ENCODE data around the gene PRMT9.

Gene PRMT9

GRCh38 chr4:147640331-147640730 lies 43.6 kb downstream of the PRMT9 start:
- H3F3A ChIP-seq (ENCODE audit: control insufficient read depth, insufficient read depth), result no peaks in the 10 kb centered on the region
- H3K79me2 ChIP-seq (ENCODE audit: control insufficient read depth, low read length), result peaks cover 13% of the 10 kb centered on the region
- no peaks in the 10 kb centered on the region for H4K20me1 ChIP-seq (ENCODE audit: control insufficient read depth, insufficient read depth, low read depth, low read length)
- no peaks in the 10 kb centered on the region for H3K4me1 ChIP-seq (ENCODE audit: control insufficient read depth, low read length)
- H3K36me3 ChIP-seq (ENCODE audit: control insufficient read depth, low read length), result peaks cover 55% of the 10 kb centered on the region
- no peaks in the 10 kb centered on the region for H3K9me2 ChIP-seq (replicated peaks; ENCODE audit: control insufficient read depth, low read length)
- H3K4me3 ChIP-seq (ENCODE audit: low read length), result no peak overlapping the region
- H3K27me3 ChIP-seq (ENCODE audit: control insufficient read depth, low read length), result no peaks in the 10 kb centered on the region
- TF ChIP-seq EZH2phosphoT487 (IDR thresholded peaks at IDR 0.05; ENCODE audit: borderline replicate concordance, low read length) (no peak), CTCF (IDR thresholded peaks at IDR 0.05; ENCODE audit: low read depth, low read length, poor library complexity, severe bottlenecking) (no peak)
- no peak overlapping the region for H3K4me2 ChIP-seq (ENCODE audit: low read length)
- no peak overlapping the region for H3K27ac ChIP-seq (ENCODE audit: low read depth, low read length)
- H3K9me3 ChIP-seq (ENCODE audit: control insufficient read depth, insufficient read depth, low read length), result no peaks in the 10 kb centered on the region

- peaks cover 9% of the 10 kb centered on the region for H3K79me2 ChIP-seq (ENCODE audit: control insufficient read depth, low read length)
- H3K27ac ChIP-seq (ENCODE audit: low read depth, low read length), result no peak overlapping the region
- H3K9me2 ChIP-seq (replicated peaks; ENCODE audit: control insufficient read depth, low read length), result no peaks in the 10 kb centered on the region
- no peak overlapping the region for H3K4me2 ChIP-seq (ENCODE audit: low read length)
- H3K36me3 ChIP-seq (ENCODE audit: control insufficient read depth, low read length), result peaks cover 64% of the 10 kb centered on the region
- no peaks in the 10 kb centered on the region for H4K20me1 ChIP-seq (ENCODE audit: control insufficient read depth, insufficient read depth, low read depth, low read length)
- no peaks in the 10 kb centered on the region for H3K27me3 ChIP-seq (ENCODE audit: control insufficient read depth, low read length)
- TF ChIP-seq CTCF (IDR thresholded peaks at IDR 0.05; ENCODE audit: low read depth, low read length, poor library complexity, severe bottlenecking) (no peak), EZH2phosphoT487 (IDR thresholded peaks at IDR 0.05; ENCODE audit: borderline replicate concordance, low read length) (no peak)
- no peaks in the 10 kb centered on the region for H3F3A ChIP-seq (ENCODE audit: control insufficient read depth, insufficient read depth)
- no peaks in the 10 kb centered on the region for H3K4me1 ChIP-seq (ENCODE audit: control insufficient read depth, low read length)
- H3K9me3 ChIP-seq (ENCODE audit: control insufficient read depth, insufficient read depth, low read length), result no peaks in the 10 kb centered on the region
- no peak overlapping the region for H3K4me3 ChIP-seq (ENCODE audit: low read length)
Observed at GRCh38 chr4:147639388-147639787, 44.6 kb downstream of the PRMT9 start.

GRCh38 chr4:147638942-147639341 lies 45.0 kb downstream of the PRMT9 start:
- H3K4me3 ChIP-seq (ENCODE audit: low read length), result no peak overlapping the region
- H3K9me3 ChIP-seq (ENCODE audit: control insufficient read depth, insufficient read depth, low read length), result no peaks in the 10 kb centered on the region
- no peak overlapping the region for H3K4me2 ChIP-seq (ENCODE audit: low read length)
- no peak for TF ChIP-seq EZH2phosphoT487 (IDR thresholded peaks at IDR 0.05; ENCODE audit: borderline replicate concordance, low read length)
- no peaks in the 10 kb centered on the region for H4K20me1 ChIP-seq (ENCODE audit: control insufficient read depth, insufficient read depth, low read depth, low read length)
- no peaks in the 10 kb centered on the region for H3F3A ChIP-seq (ENCODE audit: control insufficient read depth, insufficient read depth)
- H3K27ac ChIP-seq (ENCODE audit: low read depth, low read length), result no peak overlapping the region
- H3K27me3 ChIP-seq (ENCODE audit: control insufficient read depth, low read length), result no peaks in the 10 kb centered on the region
- H3K9me2 ChIP-seq (replicated peaks; ENCODE audit: control insufficient read depth, low read length), result no peaks in the 10 kb centered on the region
- no peaks in the 10 kb centered on the region for H3K4me1 ChIP-seq (ENCODE audit: control insufficient read depth, low read length)
- H3K79me2 ChIP-seq (ENCODE audit: control insufficient read depth, low read length), result peaks cover 8% of the 10 kb centered on the region
- H3K36me3 ChIP-seq (ENCODE audit: control insufficient read depth, low read length), result peaks cover 68% of the 10 kb centered on the region

GRCh38 chr4:147638365-147638764 lies 45.6 kb downstream of the PRMT9 start:
- TF ChIP-seq CTCF (IDR thresholded peaks at IDR 0.05; ENCODE audit: low read depth, low read length, poor library complexity, severe bottlenecking) (no peak), EZH2phosphoT487 (IDR thresholded peaks at IDR 0.05; ENCODE audit: borderline replicate concordance, low read length) (no peak)
- Histone ChIP-seq H3K9me3 (ENCODE audit: control insufficient read depth, insufficient read depth, low read length) (no peaks in the 10 kb centered on the region), H3K36me3 (ENCODE audit: control insufficient read depth, low read length) (peaks cover 69% of the 10 kb centered on the region), H3K4me1 (ENCODE audit: control insufficient read depth, low read length) (no peaks in the 10 kb centered on the region), H3K9me2 (replicated peaks; ENCODE audit: control insufficient read depth, low read length) (no peaks in the 10 kb centered on the region), H3F3A (ENCODE audit: control insufficient read depth, insufficient read depth) (no peaks in the 10 kb centered on the region), H3K27ac (ENCODE audit: low read depth, low read length) (no peak overlapping the region), H3K4me2 (ENCODE audit: low read length) (no peak overlapping the region), H3K4me3 (ENCODE audit: low read length) (no peak overlapping the region), H4K20me1 (ENCODE audit: control insufficient read depth, insufficient read depth, low read depth, low read length) (no peaks in the 10 kb centered on the region), H3K79me2 (ENCODE audit: control insufficient read depth, low read length) (peaks cover 2% of the 10 kb centered on the region), H3K27me3 (ENCODE audit: control insufficient read depth, low read length) (no peaks in the 10 kb centered on the region)
